ENCODE data around the gene KRABD2.

The KRABD2 gene

GRCh38 chr17:8413938-8414337, 37.4 kb upstream of the KRABD2 start:
- in situ Hi-C loops (cut with MboI; ENCODE audit: low pct_unique_long_range_greater_than_20kb, low sequenced_read_pairs, unreplicated experiment) = loop anchor here (25.0 kb wide), 2 partner anchors 348 to 573 kb away; partner anchors contain the start of gene SPDYE4
- no peak for TF ChIP-seq CTCF (IDR thresholded peaks at IDR 0.05; ENCODE audit: extremely low read depth, insufficient read depth, missing control alignments)
- no peak for DNase-seq (ENCODE audit: low spot score)

GRCh38 chr17:8413328-8413727, 36.8 kb upstream of the KRABD2 start:
- no peak for DNase-seq (ENCODE audit: low spot score)
- TF ChIP-seq CTCF (IDR thresholded peaks at IDR 0.05; ENCODE audit: extremely low read depth, insufficient read depth, missing control alignments) = no peak
- in situ Hi-C loops (cut with MboI; ENCODE audit: low pct_unique_long_range_greater_than_20kb, low sequenced_read_pairs, unreplicated experiment) = loop anchor here (25.0 kb wide), 2 partner anchors 349 to 574 kb away; partner anchors contain the start of gene SPDYE4

- no peak for TF ChIP-seq CTCF (IDR thresholded peaks at IDR 0.05; ENCODE audit: extremely low read depth, insufficient read depth, missing control alignments)
- in situ Hi-C loops (cut with MboI; ENCODE audit: low pct_unique_long_range_greater_than_20kb, low sequenced_read_pairs, unreplicated experiment) = loop anchor here (25.0 kb wide), 2 partner anchors 350 to 575 kb away; partner anchors contain the start of gene SPDYE4
- no peak for DNase-seq (ENCODE audit: low spot score)
Measured at GRCh38 chr17:8412089-8412488, 35.6 kb upstream of the KRABD2 start.

- TF ChIP-seq CTCF (IDR thresholded peaks at IDR 0.05; ENCODE audit: extremely low read depth, insufficient read depth, missing control alignments) = no peak
- no peak for DNase-seq (ENCODE audit: low spot score)
- in situ Hi-C loops (cut with MboI; ENCODE audit: low pct_unique_long_range_greater_than_20kb, low sequenced_read_pairs, unreplicated experiment) = loop anchor here (25.0 kb wide), 2 partner anchors 351 to 576 kb away; partner anchors contain the start of gene SPDYE4
Measured at GRCh38 chr17:8410883-8411238, 34.4 kb upstream of the KRABD2 start.

GRCh38 chr17:8409966-8410882, 33.7 kb upstream of the KRABD2 start:
- DNase-seq (ENCODE audit: low spot score) = peak; percentile 71
- TF ChIP-seq CTCF (IDR thresholded peaks at IDR 0.05; ENCODE audit: extremely low read depth, insufficient read depth, missing control alignments) = peak; percentile 88
- in situ Hi-C loops (cut with MboI; ENCODE audit: low pct_unique_long_range_greater_than_20kb, low sequenced_read_pairs, unreplicated experiment) = loop anchor here (25.0 kb wide), 2 partner anchors 352 to 577 kb away; partner anchors contain the start of gene SPDYE4

- DNase-seq (ENCODE audit: low spot score) = no peak
- in situ Hi-C loops (cut with MboI; ENCODE audit: low pct_unique_long_range_greater_than_20kb, low sequenced_read_pairs, unreplicated experiment) = loop anchor here (25.0 kb wide), 2 partner anchors 354 to 579 kb away; partner anchors contain the start of gene SPDYE4
- TF ChIP-seq CTCF (IDR thresholded peaks at IDR 0.05; ENCODE audit: extremely low read depth, insufficient read depth, missing control alignments) = no peak
Measured at GRCh38 chr17:8408371-8408770, 31.9 kb upstream of the KRABD2 start.

All from GM13977 (cell line).